Stomach smooth muscle (tissue), 2 donors: ENCODE measurements around the gene UNC13A.
"Not testable (repeated sequence)": the region's sequence is repeated elsewhere in the genome, so short reads cannot be mapped to it uniquely, and the experiment has no call there.

Experiments used
- H3K27ac ChIP-seq: one replicate; pipeline ENCODE4 v1.7.0; 2013; ENCODE audit warnings: mild to moderate bottlenecking, low read length, inconsistent platforms
- H3K27me3 ChIP-seq, 2 donors: one replicate each; pipeline ENCODE4 v1.7.0; 2013; ENCODE audit warnings: low read length in 2 of 2; ENCODE audit not compliant: insufficient read depth in 2 of 2, control insufficient read depth in 1 of 2
- H3K36me3 ChIP-seq, 2 donors: one replicate each; pipeline ENCODE4 v1.7.0; 2013; ENCODE audit warnings: low read length in 2 of 2; ENCODE audit not compliant: control insufficient read depth in 2 of 2, insufficient read depth in 2 of 2
- H3K4me1 ChIP-seq: one replicate; pipeline ENCODE4 v1.7.0; 2013; ENCODE audit warnings: low read length; ENCODE audit not compliant: control insufficient read depth, insufficient read depth
- H3K4me3 ChIP-seq, 2 donors: one replicate each; pipeline ENCODE4 v1.7.0; 2013; ENCODE audit warnings: low read length in 2 of 2
- H3K9ac ChIP-seq, 2 donors: one replicate each; pipeline ENCODE4 v1.7.0; 2013; ENCODE audit warnings: low read length in 2 of 2, mild to moderate bottlenecking in 1 of 2
- H3K9me3 ChIP-seq, 2 donors: one replicate each; pipeline ENCODE4 v1.7.0; 2013; ENCODE audit warnings: low read length in 2 of 2; ENCODE audit not compliant: control insufficient read depth in 2 of 2
- donor health status: healthy.
- donor health status: Pancreatic carcinoma.

The UNC13A gene

DNA sequence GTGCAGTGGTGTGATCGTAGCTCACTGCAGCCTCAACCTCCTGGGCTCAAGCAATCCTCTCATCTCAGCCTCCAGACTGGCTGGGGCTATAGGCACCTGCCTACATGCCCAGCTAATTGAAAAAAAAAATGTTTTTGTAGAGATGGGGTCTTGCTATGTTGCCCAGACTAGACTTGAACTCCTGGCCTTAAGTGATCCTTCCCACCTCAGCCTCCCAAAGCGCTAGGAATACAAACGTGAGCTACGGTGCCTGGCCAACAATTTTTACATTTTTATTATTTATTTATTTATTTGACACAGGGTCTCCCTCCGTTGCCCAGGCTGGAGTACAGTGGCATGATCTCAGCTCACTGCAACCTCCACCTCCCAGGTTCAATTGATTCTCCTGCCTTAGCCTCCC, 117.9 kb downstream of the UNC13A start:
- H3K9ac ChIP-seq, H3K27ac ChIP-seq, H3K4me3 ChIP-seq, H3K9me3 ChIP-seq, H3K4me1 ChIP-seq, H3K27me3 ChIP-seq: not testable (repeated sequence)
- peaks cover 24 to 28% of the 10 kb centered on the region in 2 donors for H3K36me3 ChIP-seq

DNA sequence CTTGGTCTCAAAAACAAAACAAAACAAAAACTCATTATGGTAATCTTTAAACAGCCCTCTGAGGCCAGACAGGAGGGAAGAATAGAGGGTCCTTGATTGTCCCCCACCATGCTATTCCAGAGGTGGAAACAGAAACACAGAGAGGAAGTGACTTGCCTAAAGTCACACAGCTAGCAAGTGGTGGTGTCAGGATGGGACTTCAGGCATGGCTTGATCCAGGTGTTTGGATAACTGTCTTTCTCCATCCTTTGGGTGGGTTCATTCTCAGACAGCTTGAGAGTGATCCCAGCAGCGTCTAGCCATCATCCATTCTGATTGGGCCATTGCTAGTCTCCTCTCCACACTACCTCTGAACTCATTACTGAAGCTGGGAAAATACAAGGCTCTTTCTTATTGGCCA, 120.2 kb downstream of the UNC13A start:
- Histone ChIP-seq H3K36me3 (peaks cover 20 to 33% of the 10 kb centered on the region in 2 donors), H3K4me1 (no peaks in the 10 kb centered on the region), H3K27me3 (no peaks in the 10 kb centered on the region), H3K27ac (no peak overlapping the region), H3K9ac (no peak overlapping the region), H3K9me3 (no peaks in the 10 kb centered on the region), H3K4me3 (no peak overlapping the region)

DNA sequence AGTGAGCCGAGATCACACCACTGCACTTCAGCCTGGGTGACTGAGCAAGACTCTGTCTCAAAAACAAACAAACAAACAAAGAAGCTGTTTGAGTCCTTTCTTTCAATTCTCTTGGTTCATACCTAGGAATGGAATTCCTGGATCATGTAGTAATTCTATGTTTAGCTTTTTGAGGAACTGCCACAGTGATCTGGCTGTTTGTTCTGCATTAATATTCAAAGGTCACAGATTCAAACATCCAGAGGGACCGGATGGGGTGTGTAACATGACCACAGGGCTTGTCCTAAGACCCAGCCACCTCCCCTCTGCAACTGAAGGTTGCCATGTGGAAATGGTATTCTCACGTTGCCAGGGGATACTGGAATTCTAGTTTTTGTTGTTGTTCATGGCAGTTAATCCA, 122.5 kb downstream of the UNC13A start:
- H3K4me1 ChIP-seq, result no peaks in the 10 kb centered on the region
- H3K9me3 ChIP-seq, result no peaks in the 10 kb centered on the region
- H3K27me3 ChIP-seq, result no peaks in the 10 kb centered on the region
- H3K4me3 ChIP-seq, result no peak overlapping the region
- H3K9ac ChIP-seq, result no peak overlapping the region
- no peak overlapping the region for H3K27ac ChIP-seq
- H3K36me3 ChIP-seq, result peaks cover 20 to 26% of the 10 kb centered on the region in 2 donors

DNA sequence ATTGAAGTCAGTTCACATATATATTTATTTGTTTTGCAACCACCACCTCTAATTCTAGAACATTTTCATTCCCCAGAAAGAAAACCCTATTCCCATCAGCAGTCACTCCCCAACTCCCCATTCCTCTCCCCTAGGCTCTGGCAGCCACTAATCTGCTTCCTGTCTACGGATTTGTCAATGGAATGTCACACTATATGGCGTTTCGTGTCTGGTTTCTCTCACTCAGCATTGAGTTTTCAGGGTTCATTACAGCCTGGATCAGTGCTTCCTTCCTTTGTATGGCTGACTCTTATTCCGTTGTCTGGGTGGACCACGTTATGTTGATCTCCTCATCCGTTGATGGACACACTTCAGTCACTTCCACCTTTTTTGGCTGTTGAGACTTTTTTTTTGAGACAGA, 123.4 kb downstream of the UNC13A start:
- Histone ChIP-seq H3K4me3 (no peak overlapping the region), H3K27me3 (no peaks in the 10 kb centered on the region), H3K27ac (no peak overlapping the region), H3K4me1 (no peaks in the 10 kb centered on the region), H3K36me3 (peaks cover 25 to 33% of the 10 kb centered on the region in 2 donors), H3K9me3 (no peaks in the 10 kb centered on the region), H3K9ac (no peak overlapping the region)

DNA sequence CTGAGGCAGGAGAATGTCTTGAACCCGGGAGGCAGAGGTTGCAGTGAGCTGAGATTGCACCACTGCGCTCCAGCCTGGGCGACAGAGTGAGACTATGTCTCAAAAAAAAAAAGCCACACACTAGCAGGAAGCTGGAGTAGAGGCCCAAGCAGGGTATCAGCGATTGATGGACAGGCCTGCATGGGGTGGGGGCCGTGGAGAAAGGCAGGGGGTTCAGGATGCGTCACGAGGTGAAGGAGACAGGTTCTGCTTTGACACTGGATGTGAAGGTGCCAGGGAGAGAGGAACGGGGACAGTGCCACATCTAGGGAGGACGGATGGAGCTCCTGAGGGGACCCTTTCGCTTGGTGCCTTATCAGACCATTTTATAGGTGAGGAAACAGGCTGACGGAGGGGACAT, 125.6 kb downstream of the UNC13A start:
- Histone ChIP-seq H3K9me3 (no peaks in the 10 kb centered on the region), H3K36me3 (peaks cover 13 to 29% of the 10 kb centered on the region in 2 donors), H3K9ac (no peak overlapping the region), H3K27ac (no peak overlapping the region), H3K4me3 (no peak overlapping the region), H3K27me3 (no peaks in the 10 kb centered on the region), H3K4me1 (no peaks in the 10 kb centered on the region)

DNA sequence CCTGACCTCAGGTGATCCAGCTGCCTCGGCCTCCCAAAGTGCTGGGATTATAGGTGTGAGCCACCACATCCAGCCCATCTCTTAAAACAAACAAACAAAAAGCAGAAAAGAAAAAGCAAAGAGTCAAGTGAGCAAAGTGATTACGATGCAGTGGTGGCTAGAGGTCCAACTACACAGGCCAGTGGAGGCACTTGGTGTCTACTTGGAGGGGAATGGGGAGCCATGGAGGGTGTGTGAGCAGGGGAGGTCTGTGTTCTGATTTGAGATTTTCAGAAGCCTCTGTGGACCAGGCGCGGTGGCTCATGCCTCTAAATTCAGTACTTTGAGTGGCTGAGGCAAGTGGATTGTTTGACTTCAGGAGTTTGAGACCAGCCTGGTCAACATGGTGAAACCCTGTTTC, 126.1 kb downstream of the UNC13A start:
- H3K9ac ChIP-seq, result no peak overlapping the region
- no peak overlapping the region for H3K4me3 ChIP-seq
- H3K9me3 ChIP-seq, result no peaks in the 10 kb centered on the region
- peaks cover 9 to 25% of the 10 kb centered on the region in 2 donors for H3K36me3 ChIP-seq
- H3K4me1 ChIP-seq, result peaks cover under 1% of the 10 kb centered on the region
- no peak overlapping the region for H3K27ac ChIP-seq
- no peaks in the 10 kb centered on the region for H3K27me3 ChIP-seq

DNA sequence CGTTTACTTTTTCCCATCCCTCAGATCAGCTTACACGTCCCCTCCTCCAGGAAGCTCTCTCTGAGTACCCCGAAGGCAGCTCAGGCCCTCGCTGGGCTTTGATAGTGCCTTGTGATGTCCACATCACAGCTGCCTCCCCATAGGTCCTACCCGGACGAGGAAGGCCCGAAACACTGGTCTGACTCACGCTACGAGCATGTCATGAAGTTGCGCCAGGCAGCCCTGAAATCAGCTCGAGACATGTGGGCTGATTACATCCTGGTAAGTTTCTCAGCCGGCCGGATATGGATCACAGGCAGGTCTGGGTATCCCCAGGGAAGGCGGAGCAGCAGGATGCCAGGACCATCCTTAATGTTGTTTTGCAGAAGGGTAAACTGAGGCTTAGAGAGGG, 128.0 kb downstream of the UNC13A start:
- H3K27ac ChIP-seq, result no peak overlapping the region
- no peaks in the 10 kb centered on the region for H3K27me3 ChIP-seq
- no peak overlapping the region for H3K4me3 ChIP-seq
- H3K9me3 ChIP-seq, result no peaks in the 10 kb centered on the region
- peaks cover 14% of the 10 kb centered on the region for H3K4me1 ChIP-seq
- H3K36me3 ChIP-seq, result peaks cover 8 to 22% of the 10 kb centered on the region in 2 donors
- H3K9ac ChIP-seq, result no peak overlapping the region

DNA sequence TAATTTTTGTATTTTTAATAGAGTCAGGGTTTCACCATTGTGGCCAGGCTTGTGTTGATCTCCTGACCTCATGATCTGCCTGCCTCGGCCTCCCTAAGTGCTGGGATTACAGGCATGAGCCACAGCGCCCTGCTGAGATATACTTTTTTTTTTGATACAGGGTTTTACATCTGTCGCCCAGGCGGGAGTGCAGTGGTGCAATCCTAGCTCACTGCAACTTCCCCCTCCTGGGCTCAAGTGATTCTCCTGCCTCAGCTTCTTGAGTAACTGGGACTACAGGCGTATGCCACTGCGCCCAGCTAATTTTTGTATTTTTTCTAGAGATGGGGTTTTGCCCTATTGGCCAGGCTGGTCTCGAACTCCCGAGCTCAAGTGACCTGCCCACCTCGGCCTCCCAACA, 130.7 kb downstream of the UNC13A start:
- H3K27ac ChIP-seq, result no peak overlapping the region
- H3K27me3 ChIP-seq, result no peaks in the 10 kb centered on the region
- H3K4me1 ChIP-seq, result peaks cover 19% of the 10 kb centered on the region
- H3K9me3 ChIP-seq, result no peaks in the 10 kb centered on the region
- no peak overlapping the region for H3K9ac ChIP-seq
- no peak overlapping the region for H3K4me3 ChIP-seq
- peaks cover 8 to 15% of the 10 kb centered on the region in 2 donors for H3K36me3 ChIP-seq

DNA sequence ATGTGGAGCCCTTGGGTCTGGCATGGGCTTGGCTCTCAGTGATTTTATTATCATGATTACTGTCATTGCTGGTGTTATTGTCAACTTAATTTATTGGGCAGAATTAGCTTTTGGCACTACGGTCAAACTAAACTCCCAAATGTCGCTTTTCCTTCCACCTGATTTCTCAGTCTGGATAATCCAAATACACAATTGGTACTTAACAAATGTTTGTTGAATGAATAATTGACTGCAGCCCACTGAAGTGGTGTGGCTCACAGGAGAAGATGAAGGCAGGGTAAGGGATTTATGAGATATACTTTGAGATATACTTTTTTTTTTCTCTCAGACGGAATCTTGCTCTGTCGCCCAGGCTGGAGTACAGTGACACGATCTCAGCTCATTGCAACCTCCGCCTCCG, 131.2 kb downstream of the UNC13A start:
- Histone ChIP-seq H3K4me3 (peak overlapping the region in 1 of 2 donors; percentile 57), H3K9ac (no peak overlapping the region), H3K9me3 (no peaks in the 10 kb centered on the region), H3K27me3 (no peaks in the 10 kb centered on the region), H3K36me3 (peaks cover 8 to 15% of the 10 kb centered on the region in 2 donors), H3K27ac (no peak overlapping the region), H3K4me1 (peaks cover 19% of the 10 kb centered on the region)

DNA sequence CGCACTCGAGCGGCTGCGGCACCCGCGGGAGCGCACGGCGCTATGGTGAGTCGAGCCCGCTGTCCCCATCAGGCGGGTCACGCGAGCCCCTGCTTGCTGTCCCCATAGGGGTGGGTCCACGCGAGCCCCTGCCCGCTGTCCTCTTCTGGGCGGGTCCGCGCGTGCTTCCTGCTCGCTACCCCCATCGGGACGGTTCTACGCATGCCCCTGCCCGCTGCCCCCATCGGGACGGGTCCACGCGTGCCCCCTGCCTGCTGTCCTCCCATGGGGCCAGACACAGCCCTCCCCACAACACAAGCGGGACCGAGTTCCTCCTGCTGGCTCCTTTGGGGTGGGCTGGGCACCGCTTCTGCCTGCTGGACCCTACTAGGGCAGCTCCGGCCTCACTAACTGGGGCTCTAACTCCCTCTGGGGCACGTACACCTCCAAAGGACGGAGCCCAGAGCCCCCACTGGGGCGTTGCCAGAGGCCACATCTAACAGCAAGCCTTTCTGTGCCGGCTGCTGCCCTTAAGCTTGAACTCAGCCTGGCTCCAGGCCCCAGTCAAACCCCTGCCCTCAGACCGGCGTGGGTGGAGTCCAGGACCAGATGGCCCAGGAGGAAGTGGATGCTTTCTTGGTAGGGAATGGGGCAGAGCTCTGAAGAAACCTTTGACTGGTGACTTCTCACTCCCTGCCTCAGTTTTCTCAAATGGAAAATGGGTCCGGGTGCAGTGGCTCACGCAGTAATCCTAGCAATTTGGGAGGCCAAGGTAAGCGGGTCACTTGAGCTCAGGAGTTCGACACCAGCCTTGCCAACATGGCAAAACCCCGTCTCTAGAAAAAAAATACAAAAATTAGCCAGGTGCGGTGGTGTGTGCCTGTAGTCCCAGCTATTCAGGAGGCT, 132.0 kb downstream of the UNC13A start:
- peak overlapping the region; percentile 57 to 93 for H3K4me3 ChIP-seq
- no peaks in the 10 kb centered on the region for H3K9me3 ChIP-seq
- H3K4me1 ChIP-seq, result peaks cover 19% of the 10 kb centered on the region
- H3K36me3 ChIP-seq, result peaks cover 8 to 13% of the 10 kb centered on the region in 2 donors
- H3K27ac ChIP-seq, result peak overlapping the region; percentile 31
- no peaks in the 10 kb centered on the region for H3K27me3 ChIP-seq
- peak overlapping the region; percentile 56 to 81 for H3K9ac ChIP-seq

DNA sequence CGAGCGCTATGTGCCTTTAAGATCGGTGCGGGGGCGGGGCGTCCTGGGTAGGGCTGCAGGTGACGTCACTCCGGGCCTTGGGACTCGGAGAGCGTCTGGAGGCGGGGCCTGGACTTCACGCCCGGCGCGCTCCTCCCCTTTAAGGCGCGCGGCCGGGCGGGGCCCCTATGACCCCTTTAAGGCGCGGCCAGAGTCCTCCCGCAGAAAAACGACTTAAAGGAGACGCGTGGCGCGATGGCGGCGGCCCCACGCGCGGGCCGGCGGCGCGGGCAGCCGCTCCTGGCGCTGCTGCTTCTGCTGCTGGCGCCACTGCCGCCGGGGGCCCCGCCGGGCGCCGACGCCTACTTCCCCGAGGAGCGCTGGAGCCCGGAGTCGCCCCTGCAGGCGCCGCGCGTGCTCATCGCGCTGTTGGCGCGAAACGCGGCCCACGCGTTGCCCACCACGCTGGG, 132.7 kb downstream of the UNC13A start, which contains the start of gene COLGALT1:
TSS of gene COLGALT1 (plus strand) at position 170 of the 449 bp plus-strand sequence. CDS start at position 235, 65 bp downstream.
- Histone ChIP-seq H3K4me1 (peaks cover 19% of the 10 kb centered on the region), H3K36me3 (peaks cover 8 to 13% of the 10 kb centered on the region in 2 donors), H3K4me3 (peak within 1 kb of the TSS; percentile 65 to 93), H3K9me3 (no peaks in the 10 kb centered on the region), H3K27ac (peak within 1 kb of the TSS; percentile 31), H3K27me3 (no peaks in the 10 kb centered on the region), H3K9ac (peak within 1 kb of the TSS; percentile 56 to 81)
